Naive thymus-derived CD4-positive, alpha-beta T cell (primary cell): ENCODE results near the gene HCFC2. TPM values are rescaled to one million over a fixed set of nuclear protein-coding genes. Genes with fewer than 3 reads are reported as not detected.
"Not testable (repeated sequence)": the region's sequence is repeated elsewhere in the genome, so short reads cannot be mapped to it uniquely, and the experiment has no call there.

Experiments used
- ATAC-seq: fragments of 150-1000 bp; cut with Tn5 transposase; 2 replicates; pipeline ENCODE4 v1.10.0; 2021; ENCODE audit warnings: mild to moderate bottlenecking, moderate library complexity
- CTCF ChIA-PET: fragments of 350-600 bp; sonication (Branson Sonifier 250); formaldehyde crosslinking; loops from one replicate; lab custom pipeline; 2021; ENCODE audit warnings: antibody characterized with exemption; lab: Charles Lee
- POLR2A ChIA-PET: fragments of 350-600 bp; sonication (Branson Sonifier 250); formaldehyde crosslinking; loops from one replicate; lab custom pipeline; 2021; ENCODE audit warnings: antibody characterized with exemption, inconsistent platforms; lab: Charles Lee
- DNase-seq, 9 donors: peaks; one replicate each; pipeline versions ENCODE4 v3.0.0 to v3.0.0-alpha.2; 2020 to 2022; ENCODE audit warnings: mixed read lengths in 1 of 9
- H3K27ac ChIP-seq: one replicate; pipeline ENCODE4 v1.7.0; 2013; ENCODE audit warnings: mild to moderate bottlenecking, low read depth, low read length, moderate library complexity
- H3K27me3 ChIP-seq, 2 donors: one replicate each; pipeline ENCODE4 v1.7.0; 2013; ENCODE audit warnings: low read length in 2 of 2, mild to moderate bottlenecking in 2 of 2, moderate library complexity in 2 of 2; ENCODE audit not compliant: control insufficient read depth in 2 of 2, insufficient read depth in 2 of 2
- H3K36me3 ChIP-seq, 3 experiments: 1 replicate in 2 of 3; 2 replicates in 1 of 3; pipeline ENCODE4 v1.7.0; 2013; ENCODE audit warnings: low read length in 3 of 3, mild to moderate bottlenecking in 3 of 3, moderate library complexity in 1 of 3; ENCODE audit not compliant: insufficient read depth in 3 of 3, control insufficient read depth in 2 of 3
- H3K4me1 ChIP-seq, 2 donors: one replicate each; pipeline ENCODE4 v1.7.0; 2013; ENCODE audit warnings: low read length in 2 of 2, mild to moderate bottlenecking in 2 of 2, moderate library complexity in 1 of 2; ENCODE audit not compliant: control insufficient read depth in 2 of 2, insufficient read depth in 2 of 2
- H3K4me3 ChIP-seq: 2 replicates; pipeline ENCODE4 v1.7.0; 2013; ENCODE audit warnings: mild to moderate bottlenecking, low read length
- H3K9me3 ChIP-seq, 3 experiments: 1 replicate in 2 of 3; 2 replicates in 1 of 3; pipeline ENCODE4 v1.7.0; 2013; ENCODE audit warnings: low read length in 3 of 3; ENCODE audit not compliant: control insufficient read depth in 2 of 3
- H3K27ac Mint-ChIP-seq, 9 donors: one replicate each; pipeline ENCODE4 v1.8.0; 2020 to 2022; ENCODE audit warnings: mixed read lengths in 9 of 9, mild to moderate bottlenecking in 8 of 9, moderate library complexity in 5 of 9, inconsistent platforms in 2 of 9
- H3K27me3 Mint-ChIP-seq, 5 donors: one replicate each; pipeline ENCODE4 v1.8.0; 2021 to 2022; ENCODE audit warnings: mixed read lengths in 5 of 5, mild to moderate bottlenecking in 1 of 5
- H3K36me3 Mint-ChIP-seq, 5 donors: one replicate each; pipeline ENCODE4 v1.8.0; 2020 to 2022; ENCODE audit warnings: mixed read lengths in 5 of 5, mild to moderate bottlenecking in 3 of 5, inconsistent platforms in 1 of 5
- H3K4me1 Mint-ChIP-seq, 7 donors: one replicate each; pipeline ENCODE4 v1.8.0; 2020 to 2022; ENCODE audit warnings: mixed read lengths in 7 of 7, mild to moderate bottlenecking in 3 of 7, inconsistent platforms in 1 of 7
- H3K4me3 Mint-ChIP-seq, 10 donors: one replicate each; pipeline ENCODE4 v1.8.0; 2020 to 2022; ENCODE audit warnings: mild to moderate bottlenecking in 10 of 10, mixed read lengths in 10 of 10, moderate library complexity in 6 of 10, inconsistent platforms in 2 of 10
- H3K9me3 Mint-ChIP-seq, 11 donors: one replicate each; pipeline ENCODE4 v1.8.0; 2020 to 2022; ENCODE audit warnings: mixed read lengths in 11 of 11, mild to moderate bottlenecking in 4 of 11, inconsistent platforms in 1 of 11, moderate library complexity in 1 of 11
- intact Hi-C, 2 donors: fragments of 100-400 bp; cut with micrococcal nuclease; formaldehyde crosslinking; loops; one replicate each; pipeline ENCODE4 v1.15.1; 2023
- polyA plus RNA-seq, 2 donors: library from polyadenylated mRNA; unstranded; fragments of 300-500 nt; fragmentation: Illumina TruSeq; gene quantifications; one replicate each; pipeline ENCODE4 v1.2.3, GENCODE V29; 2021
- total RNA-seq, 6 experiments: library from RNA in 5 of 6; stranded (reverse) in 5 of 6; gene quantifications; 1 replicate in 5 of 6; 2 replicates in 1 of 6; pipeline ENCODE4 v1.2.3 and lab custom pipeline; 2021 to 2026

Gene HCFC2
- total and polyA plus RNA-seq, 7 experiments from 2014 or later: 6.4 to 20.2 (median 12.8) TPM

DNA sequence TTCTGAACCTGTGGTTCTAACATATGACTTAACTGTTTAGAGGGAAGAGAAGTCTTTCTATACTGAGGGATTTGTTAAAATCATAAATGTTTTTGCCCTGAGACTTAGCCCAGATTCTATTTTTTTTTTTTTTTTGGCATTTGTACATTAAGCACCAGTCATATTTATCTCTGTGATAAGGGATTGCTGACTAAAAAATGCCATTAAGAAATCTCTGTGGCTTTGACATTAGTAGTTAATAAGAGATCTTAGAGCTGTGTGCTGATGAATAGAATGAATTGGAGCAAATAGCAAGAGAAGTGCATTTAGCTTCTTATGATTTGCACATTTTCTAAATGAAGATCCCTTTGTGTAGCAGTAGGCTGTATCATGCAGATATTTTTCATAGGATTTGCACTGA is 41.1 kb downstream of the HCFC2 start:
- POLR2A ChIA-PET: interaction anchor here (1.1 kb wide), 1 partner anchor 42 kb away, joined by 5 read pairs; no protein-coding TSS in a partner anchor
- ATAC-seq: no peak

GRCh38 chr12:104106965-104107364 is 42.6 kb downstream of the HCFC2 start:
- ATAC-seq (no peak), DNase-seq (no peak)
- CTCF ChIA-PET: interaction anchor here (1.2 to 3.6 kb wide), 3 partner anchors 32 to 224 kb away, joined by 4 to 46 read pairs (median 26); no protein-coding TSS in a partner anchor
- H3K4me3 ChIP-seq: no peak overlapping the region
- peaks cover 4 to 6% of the 10 kb centered on the region in 2 donors for H3K4me1 ChIP-seq
- no peaks in the 10 kb centered on the region for H3K9me3 Mint-ChIP-seq
- peak overlapping the region in 2 of 9 donors; percentile 38 to 42 for H3K27ac Mint-ChIP-seq
- peaks cover 0 to 16% (median 3%) of the 10 kb centered on the region in 5 donors for H3K36me3 Mint-ChIP-seq
- H3K36me3 ChIP-seq: peaks cover 0 to 4% (median 0%) of the 10 kb centered on the region in 3 experiments
- no peaks in the 10 kb centered on the region for H3K27me3 Mint-ChIP-seq
- intact Hi-C loops: loop anchor here in 1 of 2 donors (5.0 kb wide), 1 partner anchor 140 kb away; the partner anchor contains the start of gene TDG
- H3K4me3 Mint-ChIP-seq: no peak overlapping the region
- no peak overlapping the region for H3K27ac ChIP-seq
- peaks cover 6 to 19% (median 10%) of the 10 kb centered on the region in 7 donors for H3K4me1 Mint-ChIP-seq
- H3K27me3 ChIP-seq: no peaks in the 10 kb centered on the region
- POLR2A ChIA-PET: interaction anchor here (0.7 kb wide), 1 partner anchor 15 kb away, joined by 3 read pairs; no protein-coding TSS in a partner anchor
- H3K9me3 ChIP-seq: no peaks in the 10 kb centered on the region

More for the DNA sequence above, 41.1 kb downstream of the HCFC2 start:
- H3K9me3 ChIP-seq: no peaks in the 10 kb centered on the region
- Mint-ChIP-seq H3K9me3 (no peaks in the 10 kb centered on the region), H3K4me3 (no peak overlapping the region), H3K4me1 (peaks cover 6 to 16% (median 10%) of the 10 kb centered on the region in 7 donors), H3K36me3 (peaks cover 3 to 21% (median 6%) of the 10 kb centered on the region in 5 donors), H3K27ac (peak overlapping the region in 1 of 9 donors; percentile 57), H3K27me3 (no peaks in the 10 kb centered on the region)
- intact Hi-C loops: loop anchor here in 1 of 2 donors (5.0 kb wide), 1 partner anchor 138 kb away; the partner anchor contains the start of gene TDG
- H3K27ac ChIP-seq: no peak overlapping the region
- no peak for DNase-seq
- peaks cover 4 to 6% of the 10 kb centered on the region in 2 donors for H3K4me1 ChIP-seq
- H3K27me3 ChIP-seq: no peaks in the 10 kb centered on the region
- CTCF ChIA-PET: interaction anchor here (0.6 kb wide), 1 partner anchor 11 kb away, joined by 3 read pairs; no protein-coding TSS in a partner anchor
- no peak overlapping the region for H3K4me3 ChIP-seq
- peaks cover 0 to 4% (median 0%) of the 10 kb centered on the region in 3 experiments for H3K36me3 ChIP-seq

DNA sequence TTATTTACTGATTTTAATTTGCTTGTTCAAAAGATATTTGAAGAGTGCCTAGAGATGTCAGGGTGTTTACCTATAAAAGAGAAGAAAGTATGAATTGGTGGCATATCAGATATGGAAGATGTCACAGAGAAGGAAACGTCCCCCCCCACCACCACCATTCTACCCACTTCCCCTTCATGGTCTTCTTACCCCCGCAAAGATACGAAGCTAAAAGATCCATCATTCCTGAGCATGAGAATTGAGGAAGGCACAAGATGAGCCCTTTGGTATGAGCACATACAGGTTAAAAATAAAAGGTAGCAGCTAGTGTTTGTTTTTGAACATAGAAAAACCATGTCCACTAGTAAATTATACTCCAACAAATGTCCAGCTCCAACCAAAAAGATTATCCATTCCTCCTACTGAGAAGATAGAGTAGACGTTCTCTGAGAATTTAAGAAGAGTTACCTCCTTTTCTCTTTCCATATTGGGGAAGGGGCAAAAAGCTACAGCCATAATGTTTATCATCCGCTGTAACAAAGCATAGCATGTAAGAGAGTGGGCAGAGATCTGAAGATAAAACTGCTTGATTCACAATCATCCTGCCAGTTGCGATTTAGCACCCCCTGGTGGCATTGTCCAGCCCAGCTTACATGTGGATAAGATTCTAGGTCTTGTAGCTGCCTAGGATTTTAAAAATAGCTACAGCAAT is 44.6 kb downstream of the HCFC2 start:
- H3K27ac ChIP-seq: no peak overlapping the region
- H3K9me3 Mint-ChIP-seq: no peaks in the 10 kb centered on the region
- peak overlapping the region in 8 of 10 donors; percentile 13 to 77 (median 59) for H3K4me3 Mint-ChIP-seq
- H3K36me3 Mint-ChIP-seq: peaks cover 0 to 9% (median 0%) of the 10 kb centered on the region in 5 donors
- no peaks in the 10 kb centered on the region for H3K27me3 Mint-ChIP-seq
- POLR2A ChIA-PET: interaction anchor here (0.6 to 1.6 kb wide), 6 partner anchors 29 to 225 kb away, joined by 3 to 14 read pairs (median 4); partner anchors contain the start of genes HSP90B1, NFYB and TDG
- ATAC-seq: peak; percentile 99
- intact Hi-C loops: loop anchor here (1.0 to 5.0 kb wide), 6 partner anchors 52 to 482 kb away; partner anchors contain the start of genes HSP90B1 (in 1 of the 2) and TDG (in 1 of the 2)
- peaks cover 4 to 6% of the 10 kb centered on the region in 2 donors for H3K4me1 ChIP-seq
- DNase-seq: peak; percentile 65 to 87 (median 82)
- no peaks in the 10 kb centered on the region for H3K36me3 ChIP-seq
- peaks cover 6 to 19% (median 10%) of the 10 kb centered on the region in 7 donors for H3K4me1 Mint-ChIP-seq
- H3K27ac Mint-ChIP-seq: peak overlapping the region in 8 of 9 donors; percentile 0 to 82 (median 37)
- CTCF ChIA-PET: interaction anchor here (0.6 to 3.6 kb wide), 31 partner anchors 9 to 481 kb away, joined by 3 to 46 read pairs (median 5); partner anchors contain the start of genes GLT8D2, HCFC2 and TDG
- no peaks in the 10 kb centered on the region for H3K9me3 ChIP-seq
- H3K27me3 ChIP-seq: no peaks in the 10 kb centered on the region
- no peak overlapping the region for H3K4me3 ChIP-seq

DNA sequence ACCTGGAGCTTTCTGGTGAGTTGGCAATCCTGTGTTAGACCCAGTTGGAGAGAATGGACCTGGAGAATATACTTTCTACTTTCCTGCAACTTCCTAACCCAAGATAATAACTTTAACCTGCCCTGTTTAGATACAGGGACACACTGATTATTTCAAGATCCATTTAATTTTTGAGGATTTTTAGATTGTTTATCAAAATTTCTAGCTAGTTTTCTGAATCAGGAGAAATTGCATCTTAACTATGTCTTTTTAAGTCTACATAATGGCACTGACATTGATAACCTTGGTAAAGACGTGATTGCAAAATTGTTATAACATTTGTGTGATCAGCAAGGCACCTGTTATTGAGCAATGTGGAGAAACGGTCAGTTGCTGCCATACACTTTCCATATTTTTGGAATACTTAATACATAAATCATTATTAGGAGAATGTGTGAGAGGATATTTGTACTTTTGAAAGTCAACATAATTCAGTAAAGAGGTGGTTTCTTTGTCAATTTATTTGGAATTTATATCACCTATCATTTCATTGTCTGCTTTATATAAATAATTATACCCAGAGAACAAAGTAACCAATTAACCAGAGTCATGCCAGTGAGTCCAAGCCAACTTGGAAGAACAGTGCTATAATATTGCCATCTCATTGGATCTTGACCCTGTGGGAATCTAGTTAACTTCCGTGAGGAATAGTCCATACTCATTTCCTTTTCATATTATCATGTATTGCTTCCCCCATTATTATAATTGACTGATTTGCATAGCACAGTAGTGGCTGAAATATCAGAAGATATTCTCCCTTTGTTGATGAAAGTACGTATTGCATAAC is 45.3 kb downstream of the HCFC2 start:
- H3K4me3 Mint-ChIP-seq: no peak overlapping the region
- DNase-seq (no peak), ATAC-seq (no peak)
- intact Hi-C loops: loop anchor here (1.0 to 5.0 kb wide), 6 partner anchors 52 to 483 kb away; partner anchors contain the start of genes HSP90B1 (in 1 of the 2) and TDG (in 1 of the 2)
- H3K27ac Mint-ChIP-seq: peak overlapping the region in 1 of 9 donors; percentile 44
- ChIA-PET POLR2A (interaction anchor here (0.6 to 1.6 kb wide), 6 partner anchors 28 to 225 kb away, joined by 3 to 14 read pairs (median 4); partner anchors contain the start of genes HSP90B1, NFYB and TDG), CTCF (interaction anchor here (0.6 to 3.6 kb wide), 29 partner anchors 9 to 232 kb away, joined by 3 to 46 read pairs (median 6); partner anchors contain the start of genes GLT8D2, HCFC2 and TDG)
- H3K27me3 ChIP-seq: no peaks in the 10 kb centered on the region
- H3K36me3 Mint-ChIP-seq: peaks cover 0 to 9% (median 0%) of the 10 kb centered on the region in 5 donors
- H3K4me1 ChIP-seq: peaks cover 4 to 6% of the 10 kb centered on the region in 2 donors
- no peak overlapping the region for H3K27ac ChIP-seq
- no peak overlapping the region for H3K4me3 ChIP-seq
- H3K36me3 ChIP-seq: no peaks in the 10 kb centered on the region
- H3K9me3 ChIP-seq: no peaks in the 10 kb centered on the region
- H3K9me3 Mint-ChIP-seq: no peaks in the 10 kb centered on the region
- no peaks in the 10 kb centered on the region for H3K27me3 Mint-ChIP-seq
- peaks cover 6 to 19% (median 10%) of the 10 kb centered on the region in 7 donors for H3K4me1 Mint-ChIP-seq

DNA sequence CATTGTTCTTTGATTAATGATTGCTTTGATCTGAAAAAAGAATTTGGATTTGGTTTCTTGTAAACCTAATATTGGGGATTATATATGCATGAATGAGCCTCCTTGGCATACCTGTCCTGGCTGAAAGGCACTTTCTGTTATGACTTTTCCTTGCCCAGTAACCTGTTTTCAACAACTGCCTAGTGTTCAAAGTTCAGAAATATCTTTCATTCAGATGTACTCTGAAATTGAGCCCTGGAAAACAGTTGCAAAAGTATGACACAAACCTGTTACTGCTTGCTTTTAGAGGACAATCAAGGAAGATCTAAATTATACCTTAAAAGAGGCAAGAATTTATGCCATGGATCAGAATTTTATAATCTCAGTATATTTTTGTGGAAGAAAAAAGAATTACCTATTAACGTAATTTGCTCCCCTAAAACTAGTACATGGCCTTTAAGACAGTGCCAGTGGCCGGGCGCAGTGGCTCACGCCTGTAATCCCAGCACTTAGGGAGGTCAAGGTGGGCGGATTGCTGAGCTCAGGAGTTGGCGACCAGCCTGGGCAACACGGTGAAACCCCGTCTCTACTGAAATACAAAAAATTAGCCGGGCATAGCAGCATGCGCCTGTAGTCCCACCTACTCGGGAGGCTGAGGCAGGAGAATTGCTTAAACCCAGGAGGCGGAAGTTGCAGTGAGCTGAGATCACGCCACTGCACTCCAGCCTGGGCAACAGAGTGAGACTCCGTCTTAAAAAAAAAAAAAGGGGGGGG is 50.7 kb downstream of the HCFC2 start:
- peaks cover 0 to 14% (median 3%) of the 10 kb centered on the region in 5 donors for H3K36me3 Mint-ChIP-seq
- H3K27me3 ChIP-seq, POLR2A ChIA-PET, CTCF ChIA-PET, H3K9me3 Mint-ChIP-seq, H3K36me3 ChIP-seq, H3K4me1 ChIP-seq, H3K4me3 Mint-ChIP-seq, DNase-seq, intact Hi-C loops, H3K9me3 ChIP-seq, H3K27me3 Mint-ChIP-seq, H3K4me3 ChIP-seq, H3K4me1 Mint-ChIP-seq, H3K27ac ChIP-seq, ATAC-seq: not testable (repeated sequence)
- peak overlapping the region in 1 of 9 donors; percentile 9 for H3K27ac Mint-ChIP-seq
